Mammary epithelial cell (primary cell): ENCODE measurements around the gene CHRNA1.
A peak's percentile ranks its signal among the peaks of the same experiment; 100 is the strongest.

ENCODE experiments used
- CTCF ChIP-seq, 2 donors: IDR thresholded peaks in 1 of 2; conservative IDR thresholded peaks in 1 of 2; 2 replicates each; pipeline ENCODE4 v1.5.1; 2011 to 2012; ENCODE audit warnings: inconsistent platforms in 2 of 2, low read length in 2 of 2, mild to moderate bottlenecking in 2 of 2, control low read depth in 1 of 2, low read depth in 1 of 2; ENCODE audit not compliant: insufficient read depth in 1 of 2; ENCODE audit errors: extremely low read depth in 1 of 2
- EZH2 ChIP-seq: IDR thresholded peaks from 2 replicates; pipeline ENCODE4 v1.6.1; 2012; ENCODE audit warnings: low read length, inconsistent platforms, borderline replicate concordance

GRCh38 chr2:174776223-174776622 is 12.0 kb upstream of the CHRNA1 start:
- peak; percentile 26 to 43 for TF ChIP-seq CTCF (conservative IDR thresholded peaks at IDR 0.05 in 1 of 2, IDR thresholded peaks at IDR 0.05 in 1 of 2; ENCODE audit: extremely low read depth in 1 of 2, insufficient read depth in 1 of 2, low read depth in 1 of 2, low read length in 2 of 2)
- TF ChIP-seq EZH2: no peak
